ENCODE measurements around the gene F5. TPM values are rescaled to one million over a fixed set of nuclear protein-coding genes. Genes with fewer than 3 reads are reported as not detected.

Gene F5
- total and polyA plus RNA-seq, 10 of the 15 experiments (the other 5 are each of a cell fraction or from before 2014, with no cell fraction given): under 0.01 to 3.8 (median 0.40) TPM

DNA sequence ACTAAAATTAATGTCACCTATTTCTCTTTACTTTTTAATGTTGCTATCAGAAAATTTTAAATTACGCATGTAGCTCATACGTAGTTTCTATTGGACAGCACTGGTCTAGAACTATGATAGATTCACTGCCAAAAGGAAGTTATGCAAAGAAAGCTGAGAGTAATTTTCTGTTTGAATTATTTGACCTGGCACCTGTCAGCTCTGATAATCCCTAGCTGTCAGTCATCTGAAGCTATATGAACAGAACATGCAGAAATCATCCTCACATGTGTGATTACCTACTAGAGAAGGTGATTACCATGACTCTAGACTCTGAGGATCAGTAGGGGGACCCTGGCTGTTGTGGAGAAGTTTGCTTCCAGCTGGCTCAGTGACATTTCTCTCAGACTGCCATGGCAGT, 40.8 kb downstream of the F5 start:
- FAIRE-seq (no peak), DNase-seq (ENCODE audit: low read depth, low spot score) (no peak), ATAC-seq (no peak)
- Histone ChIP-seq H2AFZ (ENCODE audit: control insufficient read depth, low read depth, low read length) (no peak overlapping the region), H3K9me3 (replicated peaks; ENCODE audit: control insufficient read depth, insufficient read depth, low read length) (no peaks in the 10 kb centered on the region), H3K27me3 (replicated peaks in 1 of 2; ENCODE audit: control insufficient read depth in 2 of 2, insufficient read depth in 2 of 2, low read length in 1 of 2) (no peaks in the 10 kb centered on the region), H3K9ac (ENCODE audit: control insufficient read depth, insufficient read depth, low read length) (no peak overlapping the region), H3K4me1 (ENCODE audit: control insufficient read depth, insufficient read depth, low read length) (no peaks in the 10 kb centered on the region), H3K4me2 (ENCODE audit: control insufficient read depth, insufficient read depth) (no peak overlapping the region), H3K4me3 (no peak overlapping the region), H3K79me2 (ENCODE audit: control insufficient read depth, insufficient read depth, low read length) (no peaks in the 10 kb centered on the region), H4K20me1 (ENCODE audit: control insufficient read depth, insufficient read depth) (no peaks in the 10 kb centered on the region), H3K36me3 (ENCODE audit: control insufficient read depth in 2 of 2, insufficient read depth in 2 of 2, low read length in 1 of 2) (no peaks in the 10 kb centered on the region), H3K27ac (ENCODE audit: control insufficient read depth, insufficient read depth) (no peak overlapping the region)
- no peak for TF ChIP-seq FOXM1 (IDR thresholded peaks at IDR 0.05; ENCODE audit: low read depth, low read length)
- TF ChIP-seq MTA3 (IDR thresholded peaks at IDR 0.05; ENCODE audit: borderline replicate concordance, low read length): no peak
- TF ChIP-seq FOS (IDR thresholded peaks at IDR 0.05; ENCODE audit: borderline replicate concordance, extremely low read depth, insufficient read length): no peak
- no peak for TF ChIP-seq JUNB (IDR thresholded peaks at IDR 0.05)
- no peak for TF ChIP-seq KAT2A (conservative IDR thresholded peaks at IDR 0.05; ENCODE audit: control insufficient read depth, low read depth, low read length)
- TF ChIP-seq NR2C1 (IDR thresholded peaks at IDR 0.05): no peak
- TF ChIP-seq SRF (IDR thresholded peaks at IDR 0.05; ENCODE audit: low read depth in 2 of 2, low read length in 2 of 2): no peak
- no peak for TF ChIP-seq HDAC2 (IDR thresholded peaks at IDR 0.05)
- TF ChIP-seq TARDBP (IDR thresholded peaks at IDR 0.05; ENCODE audit: borderline replicate concordance): no peak
- TF ChIP-seq BMI1 (IDR thresholded peaks at IDR 0.05; ENCODE audit: borderline replicate concordance): no peak
- TF ChIP-seq HCFC1 (IDR thresholded peaks at IDR 0.05; ENCODE audit: low read length): no peak
- TF ChIP-seq ATF2 (IDR thresholded peaks at IDR 0.05; ENCODE audit: low read length): no peak
- no peak for TF ChIP-seq NR2F1 (conservative IDR thresholded peaks at IDR 0.05)
- no peak for TF ChIP-seq ZBTB11 (CRISPR knock-in tag; IDR thresholded peaks at IDR 0.05)
- TF ChIP-seq TBL1XR1 (IDR thresholded peaks at IDR 0.05; ENCODE audit: low read depth, low read length): no peak
- no peak for TF ChIP-seq PAX5 (IDR thresholded peaks at IDR 0.05; ENCODE audit: borderline replicate concordance, low read depth, low read length)
- TF ChIP-seq, protein P1, sequence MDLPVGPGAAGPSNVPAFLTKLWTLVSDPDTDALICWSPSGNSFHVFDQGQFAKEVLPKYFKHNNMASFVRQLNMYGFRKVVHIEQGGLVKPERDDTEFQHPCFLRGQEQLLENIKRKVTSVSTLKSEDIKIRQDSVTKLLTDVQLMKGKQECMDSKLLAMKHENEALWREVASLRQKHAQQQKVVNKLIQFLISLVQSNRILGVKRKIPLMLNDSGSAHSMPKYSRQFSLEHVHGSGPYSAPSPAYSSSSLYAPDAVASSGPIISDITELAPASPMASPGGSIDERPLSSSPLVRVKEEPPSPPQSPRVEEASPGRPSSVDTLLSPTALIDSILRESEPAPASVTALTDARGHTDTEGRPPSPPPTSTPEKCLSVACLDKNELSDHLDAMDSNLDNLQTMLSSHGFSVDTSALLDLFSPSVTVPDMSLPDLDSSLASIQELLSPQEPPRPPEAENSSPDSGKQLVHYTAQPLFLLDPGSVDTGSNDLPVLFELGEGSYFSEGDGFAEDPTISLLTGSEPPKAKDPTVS (IDR thresholded peaks at IDR 0.05; ENCODE audit: low read depth, low read length): no peak
- TF ChIP-seq SMAD5 (IDR thresholded peaks at IDR 0.05; ENCODE audit: low read depth): no peak
- no peak for TF ChIP-seq CBX3 (IDR thresholded peaks at IDR 0.05; ENCODE audit: borderline replicate concordance, low read depth)
- no peak for TF ChIP-seq NRF1 (conservative IDR thresholded peaks at IDR 0.05; ENCODE audit: low read depth, low read length)
- CTCF ChIA-PET: interaction anchor here (0.7 to 3.9 kb wide), 23 partner anchors 10 to 1311 kb away, joined by 3 to 27 read pairs (median 4); partner anchors contain the start of gene F5
- SMC1A ChIA-PET (ENCODE audit: uncharacterized antibody, unreplicated experiment): interaction anchor here (0.9 to 3.6 kb wide), 12 partner anchors 9 to 1106 kb away, joined by 3 to 26 read pairs (median 6); no protein-coding TSS in a partner anchor
- intact Hi-C loops (cut with micrococcal nuclease; ENCODE audit: unreplicated experiment) (loop anchor here (5.0 kb wide), 1 partner anchor 178 kb away; the partner anchor contains the start of genes BLZF1 and NME7), in situ Hi-C loops (cut with MboI) (loop anchor here (5.0 to 10.0 kb wide), 2 partner anchors 73 to 1101 kb away; no protein-coding TSS in a partner anchor)
- RAD21 ChIA-PET (ENCODE audit: unreplicated experiment): interaction anchor here (1.1 to 4.8 kb wide), 7 partner anchors 19 to 1203 kb away, joined by 3 to 29 read pairs (median 6); partner anchors contain the start of gene SLC19A2
- no TSS peak for BruUV-seq (replicated peaks)
- 43% methylated on average over 2 of the region's 2 CpGs for WGBS (ENCODE audit: insufficient coverage, insufficient replicate concordance, low lambda C conversion rate, missing lambda C conversion rate)
- POLR2A ChIA-PET: no interaction called here

Measured in GM12878 (cell line).